NOMO-1 treated with DMSO at 0.1 percent for 48 hours (cell line): ENCODE results near the gene SRD5A1.

Experiments used
- DNase-seq: peaks from one replicate; lab custom pipeline; 2025; ENCODE audit not compliant: unreplicated experiment; lab: John Stamatoyannopoulos, UW

SRD5A1 gene

GRCh38 chr5:6681682-6682081 lies 48.4 kb downstream of the SRD5A1 start:
- no peak for DNase-seq

DNA sequence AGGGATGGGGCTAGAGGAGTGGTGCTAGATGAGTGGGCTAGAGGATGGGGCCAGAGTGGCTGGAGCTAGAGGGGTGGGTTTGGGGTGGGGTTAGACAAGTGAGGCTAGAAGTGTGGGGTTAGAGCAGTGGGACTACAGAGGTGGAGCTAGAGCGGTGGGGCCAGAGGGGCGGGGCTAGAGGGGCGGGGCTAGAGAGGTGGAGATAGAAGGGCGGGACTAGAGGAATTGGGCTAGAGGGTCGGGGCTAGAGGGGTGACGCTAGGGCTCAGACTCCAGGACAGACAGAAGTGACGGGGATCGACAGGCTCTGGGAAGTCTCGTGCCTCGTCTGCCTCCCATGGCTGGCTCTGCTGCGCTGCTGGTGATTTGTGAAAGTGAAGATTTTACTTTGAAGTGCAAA lies 49.0 kb downstream of the SRD5A1 start:
- DNase-seq: no peak

DNA sequence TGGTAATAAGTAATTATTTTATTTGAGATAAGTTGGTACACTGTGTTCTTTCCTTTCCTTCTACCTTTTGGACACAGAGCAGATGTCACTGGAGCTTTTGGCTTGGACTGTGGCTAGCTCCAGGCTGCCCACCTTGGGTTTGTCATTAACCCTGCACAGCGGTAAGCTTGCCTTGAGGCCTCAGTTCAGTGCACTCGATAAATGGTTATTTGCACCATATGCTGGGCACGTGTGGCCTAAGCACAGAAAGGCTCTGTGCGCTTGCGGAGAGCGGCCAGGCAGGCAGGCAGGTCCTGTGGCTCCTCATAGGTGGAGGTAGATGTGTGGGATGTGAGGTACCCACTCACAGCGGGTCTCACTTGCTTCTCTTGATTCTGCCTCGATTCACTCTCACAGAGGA lies 50.0 kb downstream of the SRD5A1 start:
- no peak for DNase-seq

GRCh38 chr5:6684075-6684474 lies 50.8 kb downstream of the SRD5A1 start:
- no peak for DNase-seq

- DNase-seq: no peak
Observed at GRCh38 chr5:6686501-6686900, 53.3 kb downstream of the SRD5A1 start.

DNA sequence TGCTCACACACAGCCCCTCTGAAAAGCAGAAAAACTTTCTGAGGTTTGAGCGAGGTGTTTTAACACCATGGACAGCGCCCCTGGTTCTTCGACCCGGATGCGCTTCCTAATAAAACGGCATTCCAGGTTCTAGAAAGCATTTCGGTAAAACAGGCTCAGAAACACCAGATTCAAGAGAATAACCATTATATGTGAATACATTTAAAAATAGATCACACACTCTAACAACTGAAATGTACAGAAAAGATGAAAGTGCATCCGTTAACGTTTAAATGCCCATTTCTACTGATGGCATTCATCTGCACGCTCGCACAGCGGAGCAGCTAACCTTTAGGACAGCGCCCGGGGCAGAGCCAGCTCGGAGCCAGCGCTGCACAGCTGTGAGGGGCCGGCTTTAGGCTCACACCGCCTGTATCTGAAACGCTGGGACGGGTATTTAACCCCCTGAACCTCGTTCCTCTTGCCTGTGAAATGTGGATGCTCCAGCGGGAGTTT lies 53.7 kb downstream of the SRD5A1 start:
- no peak for DNase-seq

GRCh38 chr5:6687505-6687904 lies 54.3 kb downstream of the SRD5A1 start:
- no peak for DNase-seq

DNA sequence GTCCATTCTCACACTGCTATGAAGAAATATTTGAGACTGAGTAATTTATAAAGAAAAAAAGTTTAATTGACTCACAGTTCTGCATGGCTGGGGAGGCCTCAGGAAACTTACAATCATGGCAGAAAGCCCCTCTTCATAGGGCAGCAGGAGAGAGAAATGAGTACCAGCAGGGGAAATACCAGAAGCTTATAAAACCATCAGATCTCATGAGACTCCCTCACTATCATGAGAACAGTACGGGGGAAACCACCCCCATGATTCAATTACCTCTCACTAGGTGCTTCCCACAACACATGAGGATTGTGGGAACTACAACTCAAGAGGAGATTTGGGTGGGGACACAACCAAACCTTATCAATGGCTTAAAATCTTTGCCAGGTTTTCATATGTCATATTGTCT lies 59.7 kb downstream of the SRD5A1 start:
- no peak for DNase-seq

DNA sequence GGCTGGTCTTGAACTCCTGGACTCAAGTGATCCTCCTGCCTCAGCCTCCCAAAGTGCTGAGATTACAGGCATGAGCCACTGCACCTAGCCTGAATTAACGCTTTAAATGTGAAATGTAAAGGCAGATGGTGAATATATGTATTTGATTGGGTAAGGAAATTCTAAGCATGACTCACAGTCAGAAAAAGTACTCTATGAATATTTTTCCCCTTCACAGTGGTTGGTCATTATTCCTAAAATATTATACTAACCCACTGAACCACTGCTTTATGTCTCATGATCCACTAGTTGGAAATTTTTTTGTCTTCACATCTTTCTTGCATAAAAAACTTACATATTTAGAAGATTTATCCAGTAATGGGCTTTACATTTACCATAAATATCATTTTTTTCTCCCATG lies 65.5 kb downstream of the SRD5A1 start:
- DNase-seq: no peak

DNA sequence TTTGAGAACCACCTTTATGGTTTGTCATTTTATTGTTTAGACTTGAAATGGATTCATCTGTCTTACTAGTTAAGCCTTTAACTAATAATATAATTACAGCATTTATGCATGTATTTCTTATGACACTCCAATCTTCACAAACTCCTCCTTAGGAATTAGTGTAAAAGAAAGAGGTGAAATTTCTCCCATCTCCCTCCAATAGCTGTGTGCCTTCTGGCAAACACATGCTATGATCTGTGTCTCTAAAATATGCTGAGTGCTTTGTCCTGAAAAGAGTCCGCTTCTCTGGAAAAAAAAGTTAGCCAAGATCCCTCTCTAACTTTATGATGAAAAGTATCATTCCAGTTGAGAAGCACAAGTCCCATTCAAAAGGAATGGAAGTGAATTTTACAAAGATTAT lies 66.1 kb downstream of the SRD5A1 start:
- no peak for DNase-seq

GRCh38 chr5:6700074-6700684 lies 66.9 kb downstream of the SRD5A1 start:
- DNase-seq: no peak

DNA sequence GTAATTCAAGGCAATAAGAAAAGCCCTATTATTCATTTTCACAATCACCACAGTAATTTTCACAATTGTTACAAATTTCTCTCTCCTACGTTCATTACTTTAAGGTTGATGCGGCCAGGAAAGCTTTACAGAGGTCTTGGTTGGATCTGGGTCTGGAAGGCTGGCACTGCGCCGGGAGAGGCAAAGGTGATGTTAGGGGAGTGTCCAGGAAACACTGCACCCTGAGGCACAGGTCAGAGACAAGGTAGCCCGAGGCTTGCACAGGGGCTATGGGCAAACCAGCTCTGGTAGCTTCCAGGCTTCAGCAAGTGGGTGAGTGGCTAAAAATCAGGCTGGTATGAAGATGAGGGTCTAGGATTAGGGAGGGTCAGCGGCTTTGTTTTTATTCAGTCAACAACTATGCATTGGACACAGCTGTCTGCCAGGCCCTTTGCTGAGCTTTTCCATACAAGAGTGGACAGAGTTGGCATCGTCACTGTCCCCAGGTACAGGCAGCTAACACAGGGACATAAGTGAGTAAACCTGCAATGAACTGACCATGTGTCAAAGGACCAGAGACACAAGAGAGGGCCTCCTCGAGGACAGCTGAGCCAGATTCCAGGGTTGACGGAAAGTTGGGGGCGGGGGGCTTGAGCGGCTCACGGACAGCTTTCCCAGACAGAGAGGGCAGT lies 67.6 kb downstream of the SRD5A1 start:
- DNase-seq: no peak

DNA sequence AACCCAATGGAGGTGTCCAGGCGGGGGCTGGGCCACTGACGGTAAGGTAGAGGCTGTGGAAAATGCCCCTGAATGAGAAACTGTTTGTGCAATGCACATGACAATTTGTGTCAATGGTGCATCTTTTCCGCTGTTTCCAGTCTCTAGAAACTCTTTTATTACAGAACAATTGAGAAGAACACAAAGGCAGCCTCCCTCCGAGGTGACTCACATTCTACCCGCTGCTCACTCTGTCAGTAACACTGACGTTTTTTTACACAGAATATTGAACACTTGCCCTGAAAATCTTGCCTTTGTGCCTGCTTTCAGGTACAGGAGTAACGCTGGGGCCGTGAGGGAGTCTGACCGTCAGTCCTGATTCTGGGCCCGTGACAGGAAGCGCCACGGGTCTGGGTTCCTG lies 68.3 kb downstream of the SRD5A1 start:
- DNase-seq: no peak

DNA sequence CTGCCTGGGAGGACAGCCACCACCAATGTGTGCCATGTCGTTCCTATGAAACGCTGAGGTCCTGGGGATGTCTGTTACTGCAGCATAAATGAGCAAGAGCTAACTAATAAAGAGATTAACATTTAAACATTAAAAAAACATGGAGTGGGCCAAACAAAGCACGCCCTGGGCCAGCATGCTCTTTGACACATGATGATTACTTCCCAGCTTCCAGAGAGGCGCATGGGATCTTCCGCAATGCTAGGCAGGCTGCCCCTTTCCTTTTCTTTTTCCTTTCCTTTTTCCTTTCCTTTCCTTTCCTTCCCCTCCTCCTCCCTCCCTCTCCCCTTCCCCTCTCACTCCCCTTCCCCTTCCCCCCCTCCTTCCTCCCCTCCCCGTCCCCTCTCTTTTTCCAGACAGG lies 69.4 kb downstream of the SRD5A1 start:
- DNase-seq: no peak

GRCh38 chr5:6703806-6704205 lies 70.6 kb downstream of the SRD5A1 start:
- peak; percentile 94 for DNase-seq

DNA sequence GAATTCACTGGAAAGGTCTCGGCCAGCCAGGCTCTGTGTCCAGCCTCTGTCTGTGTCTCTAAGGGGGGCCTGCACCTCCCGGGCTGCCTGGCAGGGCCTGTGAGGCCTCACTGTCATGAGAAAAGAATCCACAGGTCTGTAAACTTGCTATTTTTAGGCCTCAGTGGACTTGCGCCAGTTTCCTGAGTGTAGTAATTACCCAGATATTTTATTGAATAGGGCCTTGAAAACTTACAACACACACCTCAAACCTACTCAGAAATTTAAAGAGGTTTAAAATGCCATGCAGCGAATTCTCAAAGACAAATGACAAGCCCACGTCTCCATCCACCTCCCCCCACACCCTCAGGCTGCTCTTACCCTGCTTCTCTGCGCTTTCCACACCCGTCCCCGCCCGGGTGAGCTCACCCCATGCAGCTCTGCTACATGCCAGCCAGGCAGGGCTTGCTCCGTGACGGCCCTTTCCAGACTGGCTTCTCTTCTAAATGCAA lies 71.2 kb downstream of the SRD5A1 start:
- peak; percentile 96 for DNase-seq

- peak; percentile 98 for DNase-seq
Observed at GRCh38 chr5:6705088-6705487, 71.8 kb downstream of the SRD5A1 start.

- DNase-seq: no peak
Observed at GRCh38 chr5:6705959-6706358, 72.7 kb downstream of the SRD5A1 start.

DNA sequence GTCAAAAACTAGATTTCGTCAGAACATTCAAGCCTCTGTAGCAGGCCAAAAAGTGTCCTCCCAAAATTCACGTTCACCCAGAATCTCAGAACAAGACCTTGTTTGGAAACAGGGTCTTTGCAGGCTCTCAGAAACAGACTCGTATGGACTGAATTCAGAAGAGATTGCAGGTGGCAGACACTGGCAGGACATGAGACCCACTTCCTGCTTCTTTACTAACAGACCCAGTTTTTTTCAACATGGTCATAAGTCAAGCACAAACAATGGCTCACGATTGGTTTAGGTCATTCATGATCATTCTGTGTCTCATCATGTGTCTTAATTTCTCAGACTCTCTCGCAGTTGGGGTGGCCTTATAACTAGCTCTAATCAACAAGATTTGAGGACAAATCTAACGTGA lies 74.6 kb downstream of the SRD5A1 start:
- DNase-seq: no peak

- DNase-seq: no peak
Observed at GRCh38 chr5:6708814-6709213, 75.6 kb downstream of the SRD5A1 start.

DNA sequence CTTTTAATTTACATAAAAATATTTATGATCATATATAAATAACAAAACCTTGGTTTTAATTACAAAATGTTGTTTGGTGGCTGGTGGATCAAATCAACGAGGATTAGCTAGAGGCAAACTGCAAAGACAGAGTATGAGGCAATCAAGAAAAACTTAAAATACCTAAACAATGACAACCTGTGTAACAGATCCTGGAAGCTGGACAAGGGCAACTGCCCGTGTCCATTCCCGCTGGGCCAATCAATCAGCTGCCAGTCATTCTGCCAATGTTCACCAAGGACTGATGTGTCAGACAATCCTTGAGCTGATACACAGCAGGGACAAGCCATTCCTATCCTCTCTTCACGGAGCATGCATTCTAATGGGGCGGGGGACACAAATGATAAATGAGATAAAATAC lies 76.8 kb downstream of the SRD5A1 start:
- DNase-seq: no peak

GRCh38 chr5:6710551-6711318 lies 77.5 kb downstream of the SRD5A1 start:
- DNase-seq: no peak
